IPS-NIHi7 (cell line): ENCODE measurements around the gene SAP30.
A peak's percentile ranks its signal among the peaks of the same experiment; 100 is the strongest.

ENCODE experiments used
- DNase-seq: peaks from one replicate; pipeline ENCODE4 v3.0.0; 2012; ENCODE audit warnings: mixed read lengths; ENCODE audit errors: extremely low spot score

The SAP30 gene, protein sequence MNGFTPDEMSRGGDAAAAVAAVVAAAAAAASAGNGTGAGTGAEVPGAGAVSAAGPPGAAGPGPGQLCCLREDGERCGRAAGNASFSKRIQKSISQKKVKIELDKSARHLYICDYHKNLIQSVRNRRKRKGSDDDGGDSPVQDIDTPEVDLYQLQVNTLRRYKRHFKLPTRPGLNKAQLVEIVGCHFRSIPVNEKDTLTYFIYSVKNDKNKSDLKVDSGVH

DNA sequence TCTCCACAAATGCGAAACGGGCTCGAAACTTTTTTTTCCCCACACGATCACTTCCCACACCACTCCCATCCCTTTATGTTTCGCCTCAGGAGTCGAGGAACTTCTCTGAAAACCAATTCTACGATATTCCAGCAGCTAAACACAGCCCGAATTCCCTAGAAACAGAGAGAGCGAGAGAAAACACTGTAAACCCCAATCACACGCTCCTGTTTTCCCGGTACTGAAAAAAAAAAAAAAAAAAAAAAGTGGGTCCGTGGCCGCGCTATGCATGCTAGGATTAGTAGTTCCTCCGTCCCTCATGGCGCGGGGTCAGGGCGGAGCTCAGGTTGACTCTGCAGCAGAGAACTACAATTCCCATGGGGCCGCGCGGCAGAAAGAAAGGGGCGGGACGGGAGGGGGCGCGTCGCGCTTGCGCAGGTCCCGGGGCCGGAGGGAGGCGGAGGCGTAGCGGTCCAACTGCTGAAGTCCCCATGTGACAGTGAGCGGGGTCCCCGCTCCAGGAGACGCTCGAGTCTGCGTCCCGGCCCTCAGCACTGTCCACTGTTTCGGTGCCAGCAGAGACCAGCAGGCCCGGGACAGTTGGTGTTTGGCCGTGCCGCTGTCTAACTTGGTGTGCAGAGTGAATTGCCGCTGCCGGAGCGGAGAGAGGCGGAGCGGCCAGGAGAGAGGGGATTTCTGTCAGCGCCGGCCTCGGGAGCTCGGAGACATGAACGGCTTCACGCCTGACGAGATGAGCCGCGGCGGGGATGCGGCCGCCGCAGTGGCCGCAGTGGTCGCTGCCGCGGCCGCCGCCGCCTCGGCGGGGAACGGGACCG, at the start of gene SAP30:
Gene SAP30 (plus strand): TSS at position 478 of the 815 bp plus-strand sequence. CDS start 229 bp downstream, at position 707.
- peak; percentile 93 for DNase-seq

DNA sequence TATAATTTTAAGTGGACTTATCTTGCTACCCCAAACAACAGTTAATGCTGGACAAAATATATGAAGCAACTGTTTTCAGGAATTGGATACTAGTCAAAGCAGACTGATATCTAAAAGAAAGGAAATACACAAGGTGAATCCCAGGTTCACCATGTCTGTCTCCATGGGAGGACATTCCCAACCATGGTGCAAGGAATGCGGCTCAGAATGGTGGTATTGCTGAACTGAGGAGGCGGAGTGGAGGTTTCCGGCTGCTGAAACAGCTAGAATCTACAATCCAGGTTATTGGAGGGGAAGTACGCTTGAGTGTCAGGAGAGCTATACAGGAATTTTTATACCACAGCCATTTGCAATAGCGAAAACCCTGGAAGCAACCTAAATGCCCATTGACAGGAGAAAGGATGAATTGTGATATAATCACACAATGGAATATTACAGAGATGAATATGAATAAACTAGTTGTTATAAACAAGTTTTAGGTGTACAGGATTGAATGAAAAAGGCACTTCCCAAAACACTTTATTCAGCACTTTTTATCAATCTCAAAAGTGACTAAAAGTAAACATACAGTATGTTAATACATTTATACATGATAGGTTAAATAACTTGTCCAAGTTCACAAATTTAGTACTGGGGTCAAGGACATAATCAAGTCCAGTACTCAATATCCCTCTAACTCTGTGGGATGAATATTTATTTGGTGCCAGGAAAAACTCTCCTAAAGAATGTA, 45.6 kb upstream of the SAP30 start:
- no peak for DNase-seq

GRCh38 chr4:173328236-173328901, 42.4 kb upstream of the SAP30 start:
- DNase-seq = no peak

- no peak for DNase-seq
Measured at GRCh38 chr4:173330590-173330989, 40.2 kb upstream of the SAP30 start.

DNA sequence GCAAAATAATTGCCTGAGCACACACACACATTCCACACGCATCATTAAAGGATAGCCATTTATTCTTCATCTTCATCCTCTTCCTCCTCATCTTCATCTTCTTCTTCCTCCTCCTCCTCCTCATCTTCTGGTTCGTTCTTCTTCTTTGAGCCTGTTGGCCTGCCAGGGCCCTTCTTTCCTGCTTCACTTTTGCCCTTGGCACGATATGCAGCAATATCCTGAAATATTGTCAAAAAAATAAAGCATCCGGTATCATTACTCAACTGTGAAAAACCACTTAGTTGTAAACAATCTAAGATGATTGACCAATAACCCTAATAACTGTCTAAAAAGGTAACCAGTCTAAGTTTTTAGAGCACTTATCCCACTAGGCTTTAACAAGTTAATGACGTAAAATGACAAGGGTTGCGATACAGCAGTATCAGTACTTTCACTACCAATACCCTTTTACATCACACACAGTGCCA, 38.7 kb upstream of the SAP30 start:
- DNase-seq = no peak

DNA sequence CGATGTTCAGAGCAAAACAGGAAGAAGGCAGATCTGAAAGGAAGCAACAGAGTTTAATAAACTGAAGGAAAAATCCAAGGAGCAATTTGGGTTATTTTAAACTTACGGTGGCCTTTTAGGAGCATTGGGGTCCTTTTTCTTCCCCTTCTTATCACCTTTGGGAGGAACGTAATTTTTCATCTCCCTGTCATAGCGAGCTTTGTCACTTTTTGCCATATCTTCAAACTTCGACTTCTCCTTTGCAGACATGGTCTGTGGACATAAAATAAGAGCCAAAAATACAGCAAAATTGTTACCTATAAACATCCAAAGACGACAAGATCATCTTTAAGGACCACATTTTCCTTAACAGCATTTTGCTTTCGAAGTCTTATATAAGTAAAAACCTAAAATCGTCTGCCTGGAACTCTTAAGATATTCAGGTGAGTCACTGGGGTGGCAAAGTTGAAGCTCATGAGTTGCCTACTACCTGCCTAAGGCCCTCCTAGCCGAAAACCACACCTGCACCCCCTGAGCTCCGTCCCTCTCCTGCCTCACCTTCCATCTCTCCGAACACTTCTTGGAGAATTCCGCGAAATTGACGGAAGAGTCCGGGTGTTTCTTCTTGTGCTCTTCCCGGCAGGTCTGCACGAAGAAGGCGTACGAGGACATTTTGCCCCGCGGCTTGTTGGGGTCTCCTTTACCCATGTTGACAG, 37.6 kb upstream of the SAP30 start:
- DNase-seq = no peak

- DNase-seq = peak; percentile 46
Measured at GRCh38 chr4:173333658-173334084, 37.1 kb upstream of the SAP30 start.

DNA sequence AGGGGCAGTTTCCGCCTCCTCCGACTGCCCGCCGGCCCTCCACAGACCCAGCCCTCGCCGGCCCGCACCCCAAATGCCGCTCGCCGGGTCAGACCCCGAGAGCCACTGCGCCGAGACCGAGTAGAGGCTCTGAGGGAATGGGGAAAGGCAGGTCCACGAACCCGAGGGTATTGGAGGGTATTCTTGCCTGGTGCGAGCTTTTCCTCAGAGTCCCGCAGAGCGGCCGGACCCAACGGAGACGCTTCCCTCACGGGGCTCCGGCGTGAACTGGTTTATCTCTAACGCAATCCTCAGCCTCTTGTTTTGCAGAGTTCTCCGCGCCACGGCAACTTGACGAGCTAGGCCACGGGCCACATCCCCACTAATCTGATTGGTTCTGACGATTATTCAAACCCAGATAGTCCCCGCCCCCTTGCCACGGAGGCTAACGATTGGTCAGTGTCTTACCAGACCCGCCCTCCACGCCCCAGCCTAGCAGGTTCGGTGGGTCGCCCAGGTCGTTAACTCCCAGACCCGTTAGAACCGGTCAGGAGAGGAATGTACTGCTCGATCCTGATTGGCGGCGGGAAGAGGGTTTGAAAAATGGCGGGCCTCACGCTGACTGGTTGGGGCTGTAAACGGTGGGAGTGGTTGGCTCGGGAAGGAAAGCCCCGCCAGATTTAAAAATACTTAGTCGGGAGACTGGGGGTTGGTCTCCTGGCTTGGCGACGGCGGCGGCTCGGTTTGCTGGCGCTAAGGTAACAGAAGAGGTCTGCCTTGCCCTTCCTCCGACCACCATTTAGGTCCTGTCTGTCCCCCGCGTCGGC, 36.5 kb upstream of the SAP30 start, which contains the start of gene HMGB2:
Gene HMGB2 (minus strand): TSS at position 274 of the 806 bp plus-strand sequence. CDS start 709 bp downstream, outside the sequence.
- peak; percentile 97 for DNase-seq

- peak; percentile 93 for DNase-seq
Measured at GRCh38 chr4:173334891-173335752, 35.6 kb upstream of the SAP30 start.

DNA sequence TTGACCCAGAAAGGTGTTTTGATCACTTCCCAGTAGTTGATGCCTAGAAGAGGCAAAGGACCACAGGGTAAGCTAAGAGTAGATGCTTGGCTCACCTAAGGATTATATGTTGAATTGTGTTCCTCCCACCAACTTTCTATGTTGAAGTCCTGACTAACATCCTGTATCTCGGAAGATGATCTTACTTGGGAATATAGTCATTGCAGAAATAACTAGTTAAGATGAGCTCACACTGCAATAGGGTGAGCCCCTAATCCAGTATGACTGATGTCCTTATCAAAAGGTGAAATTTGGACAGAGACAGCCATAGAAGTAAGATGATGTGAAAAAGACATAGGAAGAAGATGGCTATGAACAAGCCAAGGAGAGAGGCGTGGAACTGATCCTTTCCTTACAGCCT, 33.3 kb upstream of the SAP30 start:
- DNase-seq = no peak

DNA sequence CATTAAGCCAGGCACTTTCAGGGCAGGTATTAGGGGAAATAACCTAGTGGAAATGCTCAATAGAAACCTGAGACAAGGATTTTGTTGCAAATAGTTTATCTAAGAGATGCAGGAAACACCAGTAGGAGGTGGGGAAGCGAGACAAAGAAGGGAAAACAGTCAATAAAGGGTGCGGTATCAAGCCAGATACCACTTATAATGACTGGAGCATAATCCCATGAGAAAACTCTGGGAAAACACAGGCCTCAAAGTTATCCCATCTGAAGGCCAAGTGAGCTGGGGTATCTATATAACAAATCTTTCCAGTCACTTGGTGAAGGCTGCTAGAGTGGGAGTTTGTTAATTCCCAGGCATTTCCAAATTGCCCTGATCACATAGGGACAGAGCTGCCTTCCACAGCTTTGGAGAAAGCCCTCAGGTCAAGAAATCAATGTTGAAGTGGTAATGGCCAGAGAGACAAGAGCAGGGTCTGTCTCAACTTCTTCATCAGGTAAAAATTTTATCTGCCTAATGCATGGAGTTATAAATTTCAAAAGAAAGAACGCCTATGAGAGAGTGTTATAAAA, 26.8 kb upstream of the SAP30 start:
- DNase-seq = peak; percentile 10

- DNase-seq = no peak
Measured at GRCh38 chr4:173345648-173346047, 25.1 kb upstream of the SAP30 start.

DNA sequence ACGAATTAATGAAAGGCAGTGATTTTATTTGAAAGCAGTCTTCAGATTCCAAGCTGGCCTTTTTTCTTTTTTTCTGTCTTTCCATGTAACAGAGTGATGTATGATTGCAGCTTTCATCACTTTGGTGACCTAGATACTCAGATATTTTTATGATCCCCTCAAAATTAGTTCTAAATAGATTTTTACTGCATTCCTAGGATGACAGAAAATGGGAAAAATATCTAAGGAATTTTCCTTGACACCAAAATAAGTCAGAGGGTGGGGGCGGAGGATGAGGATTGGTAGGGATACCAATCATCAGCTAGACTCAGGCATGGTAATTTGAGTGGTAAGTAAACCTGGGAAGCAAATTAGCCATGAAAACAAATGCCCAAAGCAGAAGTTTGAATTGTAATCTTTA, 24.7 kb upstream of the SAP30 start:
- DNase-seq = no peak

DNA sequence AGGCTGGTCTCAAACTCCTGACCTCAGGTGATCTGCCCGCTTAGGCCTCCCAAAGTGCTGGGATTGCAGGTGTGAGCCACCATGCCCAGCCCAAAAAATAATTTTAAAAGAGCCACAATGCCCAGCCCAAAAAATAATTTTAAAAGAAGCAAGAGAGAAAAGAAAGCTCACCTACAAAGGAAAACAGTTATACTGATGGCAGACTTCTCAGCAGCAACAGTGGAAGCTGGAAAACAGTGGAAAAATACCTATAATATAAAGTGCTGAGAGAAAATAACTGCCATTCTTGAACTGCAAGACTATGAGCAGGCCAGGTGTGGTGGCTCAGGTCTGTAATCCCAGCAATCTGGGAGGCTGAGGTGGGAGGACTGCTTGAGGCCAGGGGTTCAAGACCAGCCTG, 23.3 kb upstream of the SAP30 start:
- DNase-seq = no peak

DNA sequence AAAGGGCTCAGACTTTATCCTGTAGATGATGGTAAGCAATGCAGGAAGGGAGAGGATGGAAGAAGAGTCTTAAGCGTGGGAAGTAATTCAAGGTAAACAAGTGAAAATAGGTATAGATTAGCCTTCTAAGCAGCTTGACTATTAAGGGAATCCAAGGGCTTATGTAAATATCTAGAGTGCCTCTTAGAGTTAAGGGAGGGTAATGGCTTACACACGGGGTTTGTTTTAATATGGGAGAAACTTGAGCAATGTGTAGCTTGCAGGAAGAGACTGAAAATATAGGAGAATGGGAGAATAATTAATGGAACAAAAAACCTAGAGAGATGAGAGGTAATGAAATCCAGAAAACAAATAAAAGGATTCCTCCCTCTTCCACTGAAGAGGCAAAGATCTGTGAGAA, 12.8 kb upstream of the SAP30 start:
- DNase-seq = no peak

DNA sequence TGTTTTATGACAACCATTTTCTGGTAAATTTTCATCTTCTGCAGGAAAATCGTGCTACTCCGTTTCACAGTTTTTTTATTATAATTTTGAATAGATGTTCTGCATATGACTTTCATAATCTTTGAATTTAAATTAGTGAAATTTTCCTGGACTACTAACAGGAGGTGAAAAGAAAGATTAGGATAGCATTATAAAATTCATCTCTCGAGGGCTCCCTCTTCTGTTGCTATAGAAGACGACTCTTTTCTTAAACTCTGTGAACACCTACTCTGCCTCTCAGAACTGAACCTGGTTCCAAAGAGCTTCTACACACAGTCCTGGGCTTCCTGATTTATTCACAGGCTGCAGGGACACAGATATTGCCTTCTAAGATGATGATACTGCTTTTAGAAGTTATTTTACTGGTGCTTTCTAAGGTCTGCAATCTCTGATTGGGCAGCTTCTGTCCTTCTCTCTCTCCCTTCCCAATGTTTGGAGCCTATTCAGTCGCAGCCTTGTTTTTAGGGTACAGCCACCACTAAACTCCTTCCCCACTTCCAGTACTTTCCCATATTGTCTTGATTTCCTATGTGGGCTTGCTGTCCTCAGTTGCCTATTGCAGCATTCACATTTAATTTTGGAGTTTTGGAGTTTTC, 10.1 kb upstream of the SAP30 start:
- DNase-seq = no peak

GRCh38 chr4:173362666-173363065, 8.1 kb upstream of the SAP30 start:
- DNase-seq = no peak

GRCh38 chr4:173365359-173365996, 5.3 kb upstream of the SAP30 start:
- no peak for DNase-seq
